ENCODE data around the gene TNIK.

The TNIK gene

DNA sequence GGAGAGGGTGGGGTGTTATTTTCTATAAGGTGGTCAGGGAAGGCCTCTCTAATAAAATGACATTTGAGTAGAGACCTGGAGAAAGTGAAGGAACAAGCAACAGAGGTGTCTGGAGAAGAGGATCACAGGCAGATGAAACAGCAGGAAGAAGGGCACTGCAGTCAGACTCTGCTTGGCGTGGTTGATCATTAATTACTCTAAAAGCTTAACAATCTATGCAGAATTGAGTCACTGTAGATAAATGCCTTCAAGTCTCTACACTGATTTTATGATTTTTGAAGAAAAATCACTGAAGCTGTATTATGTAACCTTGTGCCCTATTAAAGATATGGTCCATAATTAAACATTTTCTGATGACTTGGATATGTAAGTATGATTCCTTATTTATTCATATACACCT is 114.2 kb downstream of the TNIK start:
- Histone ChIP-seq H3K27ac (no peak overlapping the region), H3K9me3 (ENCODE audit: control insufficient read depth, low read length) (no peaks in the 10 kb centered on the region), H3K4me2 (ENCODE audit: low read length) (no peak overlapping the region), H3K79me2 (no peaks in the 10 kb centered on the region), H3K4me3 (ENCODE audit: low read depth, low read length) (no peak overlapping the region), H3K4me1 (no peaks in the 10 kb centered on the region), H3K9ac (no peak overlapping the region), H3K36me3 (ENCODE audit: control insufficient read depth, insufficient read depth, low read length) (no peaks in the 10 kb centered on the region), H3K27me3 (ENCODE audit: control insufficient read depth, insufficient read depth, low read length) (no peaks in the 10 kb centered on the region), H2AFZ (no peak overlapping the region)
- TF ChIP-seq, protein P1, sequence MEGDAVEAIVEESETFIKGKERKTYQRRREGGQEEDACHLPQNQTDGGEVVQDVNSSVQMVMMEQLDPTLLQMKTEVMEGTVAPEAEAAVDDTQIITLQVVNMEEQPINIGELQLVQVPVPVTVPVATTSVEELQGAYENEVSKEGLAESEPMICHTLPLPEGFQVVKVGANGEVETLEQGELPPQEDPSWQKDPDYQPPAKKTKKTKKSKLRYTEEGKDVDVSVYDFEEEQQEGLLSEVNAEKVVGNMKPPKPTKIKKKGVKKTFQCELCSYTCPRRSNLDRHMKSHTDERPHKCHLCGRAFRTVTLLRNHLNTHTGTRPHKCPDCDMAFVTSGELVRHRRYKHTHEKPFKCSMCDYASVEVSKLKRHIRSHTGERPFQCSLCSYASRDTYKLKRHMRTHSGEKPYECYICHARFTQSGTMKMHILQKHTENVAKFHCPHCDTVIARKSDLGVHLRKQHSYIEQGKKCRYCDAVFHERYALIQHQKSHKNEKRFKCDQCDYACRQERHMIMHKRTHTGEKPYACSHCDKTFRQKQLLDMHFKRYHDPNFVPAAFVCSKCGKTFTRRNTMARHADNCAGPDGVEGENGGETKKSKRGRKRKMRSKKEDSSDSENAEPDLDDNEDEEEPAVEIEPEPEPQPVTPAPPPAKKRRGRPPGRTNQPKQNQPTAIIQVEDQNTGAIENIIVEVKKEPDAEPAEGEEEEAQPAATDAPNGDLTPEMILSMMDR (IDR thresholded peaks at IDR 0.05) = no peak

DNA sequence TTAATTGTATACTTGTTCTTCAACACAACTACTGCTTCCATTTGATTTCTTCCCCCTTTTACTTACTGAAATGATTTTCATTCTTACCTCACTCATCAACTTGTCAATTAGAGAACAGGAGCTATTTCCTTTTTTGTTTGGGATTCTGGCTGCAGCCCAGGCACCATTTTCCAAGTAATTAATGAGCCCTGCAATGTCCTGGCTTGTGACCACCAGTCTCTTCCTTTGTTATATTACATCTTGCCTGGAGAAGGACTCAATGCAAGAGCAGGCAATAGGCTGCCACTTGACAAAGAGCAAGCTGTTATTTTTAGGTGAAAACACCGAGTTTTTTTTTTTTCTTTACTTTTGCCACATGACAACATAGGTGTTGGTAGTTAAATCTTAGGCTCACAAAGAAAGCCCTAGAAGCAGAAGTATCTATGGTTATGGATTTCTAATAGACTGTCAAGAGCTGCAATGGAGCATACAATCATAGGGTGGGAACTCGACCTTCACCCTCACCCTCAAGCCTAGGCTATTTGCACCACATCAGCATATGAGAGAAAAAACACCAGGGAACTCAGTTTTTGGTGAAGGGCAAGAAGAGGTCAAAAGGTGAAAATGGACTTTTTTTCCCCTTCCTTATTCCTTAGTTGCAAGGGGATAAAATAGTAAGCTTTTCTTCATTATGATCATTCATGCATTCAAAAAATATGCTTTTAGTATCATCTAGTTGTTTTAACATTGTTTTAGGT is 114.9 kb downstream of the TNIK start:
- Histone ChIP-seq H3K9me3 (ENCODE audit: control insufficient read depth, low read length) (no peaks in the 10 kb centered on the region), H3K4me2 (ENCODE audit: low read length) (no peak overlapping the region), H2AFZ (no peak overlapping the region), H3K27me3 (ENCODE audit: control insufficient read depth, insufficient read depth, low read length) (no peaks in the 10 kb centered on the region), H3K4me1 (no peaks in the 10 kb centered on the region), H3K79me2 (no peaks in the 10 kb centered on the region), H3K4me3 (ENCODE audit: low read depth, low read length) (no peak overlapping the region), H3K27ac (no peak overlapping the region), H3K36me3 (ENCODE audit: control insufficient read depth, insufficient read depth, low read length) (no peaks in the 10 kb centered on the region), H3K9ac (no peak overlapping the region)
- TF ChIP-seq, protein P1 (IDR thresholded peaks at IDR 0.05) = no peak

- Histone ChIP-seq H3K9ac (no peak overlapping the region), H3K4me1 (no peaks in the 10 kb centered on the region), H3K36me3 (ENCODE audit: control insufficient read depth, insufficient read depth, low read length) (no peaks in the 10 kb centered on the region), H3K79me2 (no peaks in the 10 kb centered on the region), H3K4me2 (ENCODE audit: low read length) (no peak overlapping the region), H3K27me3 (ENCODE audit: control insufficient read depth, insufficient read depth, low read length) (no peaks in the 10 kb centered on the region), H2AFZ (no peak overlapping the region), H3K27ac (no peak overlapping the region), H3K4me3 (ENCODE audit: low read depth, low read length) (no peak overlapping the region), H3K9me3 (ENCODE audit: control insufficient read depth, low read length) (no peaks in the 10 kb centered on the region)
- TF ChIP-seq, protein P1 (IDR thresholded peaks at IDR 0.05) = no peak
Observed at GRCh38 chr3:171343693-171344092, 116.5 kb downstream of the TNIK start.

- Histone ChIP-seq H3K4me1 (no peaks in the 10 kb centered on the region), H3K36me3 (ENCODE audit: control insufficient read depth, insufficient read depth, low read length) (no peaks in the 10 kb centered on the region), H2AFZ (no peak overlapping the region), H3K4me2 (ENCODE audit: low read length) (no peak overlapping the region), H3K79me2 (no peaks in the 10 kb centered on the region), H3K4me3 (ENCODE audit: low read depth, low read length) (no peak overlapping the region), H3K9me3 (ENCODE audit: control insufficient read depth, low read length) (no peaks in the 10 kb centered on the region), H3K27me3 (ENCODE audit: control insufficient read depth, insufficient read depth, low read length) (no peaks in the 10 kb centered on the region), H3K27ac (no peak overlapping the region), H3K9ac (no peak overlapping the region)
- TF ChIP-seq, protein P1 (IDR thresholded peaks at IDR 0.05) = no peak
Observed at GRCh38 chr3:171342783-171343420, 117.3 kb downstream of the TNIK start.
